Measurements from ENCODE around the gene XKR7.

XKR7 gene

GRCh38 chr20:31979713-31980426, 11.9 kb downstream of the XKR7 start:
- no peak for DNase-seq (ENCODE audit: low spot score)

GRCh38 chr20:31981784-31982183, 13.8 kb downstream of the XKR7 start:
- no peak for DNase-seq (ENCODE audit: low spot score)

- no peak for DNase-seq (ENCODE audit: low spot score)
These were observed 17.1 kb downstream of the XKR7 start for GRCh38 chr20:31984981-31985471.

GRCh38 chr20:31987744-31988143, 19.8 kb downstream of the XKR7 start:
- no peak for DNase-seq (ENCODE audit: low spot score)

GRCh38 chr20:31988430-31989015, 20.6 kb downstream of the XKR7 start:
- no peak for DNase-seq (ENCODE audit: low spot score)

GRCh38 chr20:31989030-31989645, 21.2 kb downstream of the XKR7 start:
- DNase-seq (ENCODE audit: low spot score): no peak

GRCh38 chr20:31990641-31991338, 22.8 kb downstream of the XKR7 start:
- no peak for DNase-seq (ENCODE audit: low spot score)

- no peak for DNase-seq (ENCODE audit: low spot score)
These were observed 23.4 kb downstream of the XKR7 start for GRCh38 chr20:31991339-31991705.

GRCh38 chr20:31992086-31992485, 24.1 kb downstream of the XKR7 start:
- DNase-seq (ENCODE audit: low spot score): no peak

- no peak for DNase-seq (ENCODE audit: low spot score)
These were observed 29.0 kb downstream of the XKR7 start for GRCh38 chr20:31996996-31997395.

GRCh38 chr20:31998246-31998645, 30.3 kb downstream of the XKR7 start:
- DNase-seq (ENCODE audit: low spot score): no peak

GRCh38 chr20:32003325-32003724, 35.4 kb downstream of the XKR7 start:
- no peak for DNase-seq (ENCODE audit: low spot score)

- DNase-seq (ENCODE audit: low spot score): no peak
These were observed 37.0 kb downstream of the XKR7 start for GRCh38 chr20:32004963-32005362.

- DNase-seq (ENCODE audit: low spot score): no peak
These were observed 38.1 kb downstream of the XKR7 start for GRCh38 chr20:32006053-32006452.

GRCh38 chr20:32006841-32007786, 39.2 kb downstream of the XKR7 start:
- no peak for DNase-seq (ENCODE audit: low spot score)

- DNase-seq (ENCODE audit: low spot score): no peak
These were observed 40.1 kb downstream of the XKR7 start for GRCh38 chr20:32007787-32008616.

GRCh38 chr20:32009564-32009963, 41.6 kb downstream of the XKR7 start:
- DNase-seq (ENCODE audit: low spot score): no peak

GRCh38 chr20:32010101-32010500, 42.1 kb downstream of the XKR7 start, which contains the start of gene CCM2L:
CCM2L (plus strand) TSS chr20:32010438; CDS start chr20:32010455, 17 bp downstream.
- no peak for DNase-seq (ENCODE audit: low spot score)

GRCh38 chr20:32010666-32011065, 42.7 kb downstream of the XKR7 start:
- DNase-seq (ENCODE audit: low spot score): no peak

- DNase-seq (ENCODE audit: low spot score): no peak
These were observed 44.3 kb downstream of the XKR7 start for GRCh38 chr20:32012159-32012688.
